SH-SY5Y (cell line): ENCODE data around the gene LRRC4C.

Experiments
- GATA2 ChIP-seq: IDR thresholded peaks from 2 replicates; pipeline ENCODE4 v1.6.1; 2011; ENCODE audit warnings: mild to moderate bottlenecking, low read depth, low read length
- GATA3 ChIP-seq: IDR thresholded peaks from 2 replicates; pipeline ENCODE4 v1.6.1; 2011; ENCODE audit warnings: low read depth, mild to moderate bottlenecking, low read length, moderate library complexity

DNA sequence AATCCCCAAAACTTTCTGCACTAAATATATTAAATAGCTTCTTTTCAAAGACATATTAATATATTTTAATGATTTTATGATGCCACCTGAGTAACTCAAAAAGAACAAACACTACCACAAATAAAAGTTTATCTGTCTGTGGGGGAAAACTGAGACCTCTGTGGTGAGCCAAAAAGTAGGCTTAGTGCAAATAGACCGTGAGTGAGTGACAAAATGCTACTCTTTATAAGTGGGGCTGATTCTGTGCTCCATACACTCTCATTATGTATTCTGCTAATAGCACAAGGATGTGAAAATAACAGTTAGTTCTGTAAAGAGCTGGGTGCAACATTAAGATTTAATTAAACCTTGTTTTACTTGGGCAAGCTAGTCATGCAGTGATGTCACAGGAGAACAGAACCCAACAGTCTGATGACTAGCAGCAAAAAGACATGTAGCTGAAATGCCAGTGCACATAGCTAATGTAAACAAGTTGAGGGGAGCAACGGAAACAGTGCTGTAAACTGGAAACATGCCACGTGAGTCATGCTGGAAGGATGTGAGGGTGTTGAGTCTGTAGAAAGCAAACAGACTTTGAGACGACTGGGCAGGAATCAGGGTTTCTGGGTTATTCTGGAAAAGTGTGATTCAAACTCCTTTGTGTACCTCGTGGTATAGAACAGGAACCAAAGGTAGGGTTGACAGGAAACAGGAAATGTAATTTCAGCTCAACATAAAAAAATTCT is 1130.4 kb downstream of the LRRC4C start:
- no peak for TF ChIP-seq GATA2
- TF ChIP-seq GATA3, result no peak
